GM12878 (cell line): ENCODE data around the gene C9orf153.

ENCODE experiments used
- BCL3 ChIP-seq: IDR thresholded peaks from 2 replicates; pipeline ENCODE4 v1.6.1; 2011; ENCODE audit warnings: borderline replicate concordance, low read depth, mild to moderate bottlenecking, moderate library complexity, low read length; ENCODE audit not compliant: insufficient read depth, poor library complexity, severe bottlenecking
- BHLHE40 ChIP-seq, 2 experiments: fragments of 450-650 bp in 1 of 2; IDR thresholded peaks; 2 replicates each; pipeline ENCODE4 v1.6.1; 2011 to 2017; ENCODE audit warnings: low read depth in 2 of 2, borderline replicate concordance in 1 of 2, improper control_type of control experiment in 1 of 2, low read length in 1 of 2, mild to moderate bottlenecking in 1 of 2
- CHD2 ChIP-seq: IDR thresholded peaks from 2 replicates; pipeline ENCODE4 v1.6.1; 2011; ENCODE audit warnings: low read depth, low read length, improper control_type of control experiment, borderline replicate concordance
- HCFC1 ChIP-seq: fragments of 150-350 bp; IDR thresholded peaks from 2 replicates; pipeline ENCODE4 v1.6.1; 2014; ENCODE audit warnings: low read length
- POLR2AphosphoS5 ChIP-seq: IDR thresholded peaks from 2 replicates; pipeline ENCODE4 v1.6.1; 2011; ENCODE audit warnings: mild to moderate bottlenecking, low read length, inconsistent platforms
- TF ChIP-seq, protein P1 (sequence below), 3 experiments: IDR thresholded peaks in 2 of 3; conservative IDR thresholded peaks in 1 of 3; 2 replicates each; pipeline ENCODE4 v1.5.1; 2011; ENCODE audit warnings: low read depth in 3 of 3, low read length in 3 of 3, mild to moderate bottlenecking in 3 of 3, control low read depth in 2 of 3, moderate library complexity in 2 of 3, inconsistent platforms in 1 of 3, mixed read lengths in 1 of 3; ENCODE audit not compliant: control insufficient read depth in 2 of 3, insufficient read depth in 1 of 3; ENCODE audit errors: extremely low read depth in 1 of 3
- TF ChIP-seq, protein P2 (sequence below): IDR thresholded peaks from 2 replicates; pipeline ENCODE4 v1.6.1; 2012; ENCODE audit warnings: mild to moderate bottlenecking, low read depth, low read length

GRCh38 chr9:86277072-86277471 is 17.6 kb upstream of the C9orf153 start:
- TF ChIP-seq POLR2AphosphoS5 (no peak), BHLHE40 (IDR thresholded peaks at IDR 0.05; ENCODE audit: borderline replicate concordance in 1 of 2, low read depth in 2 of 2, low read length in 1 of 2) (no peak), BCL3 (no peak), CHD2 (no peak), HCFC1 (no peak)
- TF ChIP-seq, protein P1, sequence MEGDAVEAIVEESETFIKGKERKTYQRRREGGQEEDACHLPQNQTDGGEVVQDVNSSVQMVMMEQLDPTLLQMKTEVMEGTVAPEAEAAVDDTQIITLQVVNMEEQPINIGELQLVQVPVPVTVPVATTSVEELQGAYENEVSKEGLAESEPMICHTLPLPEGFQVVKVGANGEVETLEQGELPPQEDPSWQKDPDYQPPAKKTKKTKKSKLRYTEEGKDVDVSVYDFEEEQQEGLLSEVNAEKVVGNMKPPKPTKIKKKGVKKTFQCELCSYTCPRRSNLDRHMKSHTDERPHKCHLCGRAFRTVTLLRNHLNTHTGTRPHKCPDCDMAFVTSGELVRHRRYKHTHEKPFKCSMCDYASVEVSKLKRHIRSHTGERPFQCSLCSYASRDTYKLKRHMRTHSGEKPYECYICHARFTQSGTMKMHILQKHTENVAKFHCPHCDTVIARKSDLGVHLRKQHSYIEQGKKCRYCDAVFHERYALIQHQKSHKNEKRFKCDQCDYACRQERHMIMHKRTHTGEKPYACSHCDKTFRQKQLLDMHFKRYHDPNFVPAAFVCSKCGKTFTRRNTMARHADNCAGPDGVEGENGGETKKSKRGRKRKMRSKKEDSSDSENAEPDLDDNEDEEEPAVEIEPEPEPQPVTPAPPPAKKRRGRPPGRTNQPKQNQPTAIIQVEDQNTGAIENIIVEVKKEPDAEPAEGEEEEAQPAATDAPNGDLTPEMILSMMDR (IDR thresholded peaks at IDR 0.05 in 2 of 3, conservative IDR thresholded peaks at IDR 0.05 in 1 of 3; ENCODE audit: control insufficient read depth in 2 of 3, extremely low read depth in 1 of 3, insufficient read depth in 1 of 3, low read depth in 3 of 3, low read length in 3 of 3), result no peak
- TF ChIP-seq, protein P2, sequence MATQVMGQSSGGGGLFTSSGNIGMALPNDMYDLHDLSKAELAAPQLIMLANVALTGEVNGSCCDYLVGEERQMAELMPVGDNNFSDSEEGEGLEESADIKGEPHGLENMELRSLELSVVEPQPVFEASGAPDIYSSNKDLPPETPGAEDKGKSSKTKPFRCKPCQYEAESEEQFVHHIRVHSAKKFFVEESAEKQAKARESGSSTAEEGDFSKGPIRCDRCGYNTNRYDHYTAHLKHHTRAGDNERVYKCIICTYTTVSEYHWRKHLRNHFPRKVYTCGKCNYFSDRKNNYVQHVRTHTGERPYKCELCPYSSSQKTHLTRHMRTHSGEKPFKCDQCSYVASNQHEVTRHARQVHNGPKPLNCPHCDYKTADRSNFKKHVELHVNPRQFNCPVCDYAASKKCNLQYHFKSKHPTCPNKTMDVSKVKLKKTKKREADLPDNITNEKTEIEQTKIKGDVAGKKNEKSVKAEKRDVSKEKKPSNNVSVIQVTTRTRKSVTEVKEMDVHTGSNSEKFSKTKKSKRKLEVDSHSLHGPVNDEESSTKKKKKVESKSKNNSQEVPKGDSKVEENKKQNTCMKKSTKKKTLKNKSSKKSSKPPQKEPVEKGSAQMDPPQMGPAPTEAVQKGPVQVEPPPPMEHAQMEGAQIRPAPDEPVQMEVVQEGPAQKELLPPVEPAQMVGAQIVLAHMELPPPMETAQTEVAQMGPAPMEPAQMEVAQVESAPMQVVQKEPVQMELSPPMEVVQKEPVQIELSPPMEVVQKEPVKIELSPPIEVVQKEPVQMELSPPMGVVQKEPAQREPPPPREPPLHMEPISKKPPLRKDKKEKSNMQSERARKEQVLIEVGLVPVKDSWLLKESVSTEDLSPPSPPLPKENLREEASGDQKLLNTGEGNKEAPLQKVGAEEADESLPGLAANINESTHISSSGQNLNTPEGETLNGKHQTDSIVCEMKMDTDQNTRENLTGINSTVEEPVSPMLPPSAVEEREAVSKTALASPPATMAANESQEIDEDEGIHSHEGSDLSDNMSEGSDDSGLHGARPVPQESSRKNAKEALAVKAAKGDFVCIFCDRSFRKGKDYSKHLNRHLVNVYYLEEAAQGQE, result no peak
